GM18502 (cell line): ENCODE measurements around the gene CLCN1.

Experiments used
- ATAC-seq: cut with Tn5 transposase; IDR thresholded peaks from one replicate; pipeline ENCODE4 v1.9.1; 2021; ENCODE audit warnings: mild to moderate bottlenecking; ENCODE audit not compliant: unreplicated experiment, poor library complexity

Gene CLCN1

GRCh38 chr7:143361552-143362130, 45.7 kb downstream of the CLCN1 start:
- ATAC-seq: no peak

- ATAC-seq: no peak
Measured at GRCh38 chr7:143362131-143363015, 46.5 kb downstream of the CLCN1 start, which contains the start of gene FAM131B. Gene FAM131B, minus strand, starts transcription at chr7:143362713. Its CDS starts 110 bp downstream, at chr7:143362603.

GRCh38 chr7:143363016-143363937, 47.4 kb downstream of the CLCN1 start:
- no peak for ATAC-seq

GRCh38 chr7:143367972-143368371, 52.1 kb downstream of the CLCN1 start:
- ATAC-seq: no peak

- ATAC-seq: no peak
Measured at GRCh38 chr7:143368387-143368786, 52.5 kb downstream of the CLCN1 start.

- no peak for ATAC-seq
Measured at GRCh38 chr7:143369678-143370651, 54.1 kb downstream of the CLCN1 start.

GRCh38 chr7:143372070-143372469, 56.2 kb downstream of the CLCN1 start:
- no peak for ATAC-seq

GRCh38 chr7:143373255-143373794, 57.4 kb downstream of the CLCN1 start:
- no peak for ATAC-seq

- no peak for ATAC-seq
Measured at GRCh38 chr7:143374561-143374960, 58.6 kb downstream of the CLCN1 start.

- no peak for ATAC-seq
Measured at GRCh38 chr7:143375298-143376034, 59.6 kb downstream of the CLCN1 start.

- ATAC-seq: no peak
Measured at GRCh38 chr7:143376396-143376795, 60.5 kb downstream of the CLCN1 start.

GRCh38 chr7:143379611-143380259, 63.8 kb downstream of the CLCN1 start:
- peak; percentile 4 for ATAC-seq

- peak; percentile 65 for ATAC-seq
Measured at GRCh38 chr7:143380260-143380645, 64.3 kb downstream of the CLCN1 start.

GRCh38 chr7:143380646-143381426, 64.9 kb downstream of the CLCN1 start, which contains the start of gene ZYX:
Gene ZYX, plus strand, starts transcription at chr7:143381345. Its CDS starts 227 bp downstream, at chr7:143381572.
- ATAC-seq: peak; percentile 79

GRCh38 chr7:143381427-143382125, 65.7 kb downstream of the CLCN1 start:
- peak; percentile 23 for ATAC-seq

GRCh38 chr7:143382126-143382790, 66.3 kb downstream of the CLCN1 start:
- ATAC-seq: no peak
